KOPT-K1 (cell line): ENCODE data around the gene BPI.
"Not testable (repeated sequence)": the region's sequence is repeated elsewhere in the genome, so short reads cannot be mapped to it uniquely, and the experiment has no call there.

Source experiments
- H3K27ac ChIP-seq: fragments of 200-600 bp; sonication (generic); 2 replicates; pipeline ENCODE4 v1.5.1; 2016; ENCODE audit warnings: antibody characterized with exemption, mild to moderate bottlenecking, low read depth, low read length; ENCODE audit not compliant: poor library complexity, severe bottlenecking
- H3K36me3 ChIP-seq: fragments of 200-600 bp; sonication (generic); 2 replicates; pipeline ENCODE4 v1.5.1; 2017; ENCODE audit warnings: antibody characterized with exemption, mild to moderate bottlenecking, low read length, moderate library complexity; ENCODE audit not compliant: insufficient read depth
- H3K9me3 ChIP-seq: fragments of 200-600 bp; sonication (generic); 2 replicates; pipeline ENCODE4 v1.5.1; 2017; ENCODE audit warnings: antibody characterized with exemption, low read length, mild to moderate bottlenecking; ENCODE audit not compliant: insufficient read depth, poor library complexity, severe bottlenecking

Gene BPI

DNA sequence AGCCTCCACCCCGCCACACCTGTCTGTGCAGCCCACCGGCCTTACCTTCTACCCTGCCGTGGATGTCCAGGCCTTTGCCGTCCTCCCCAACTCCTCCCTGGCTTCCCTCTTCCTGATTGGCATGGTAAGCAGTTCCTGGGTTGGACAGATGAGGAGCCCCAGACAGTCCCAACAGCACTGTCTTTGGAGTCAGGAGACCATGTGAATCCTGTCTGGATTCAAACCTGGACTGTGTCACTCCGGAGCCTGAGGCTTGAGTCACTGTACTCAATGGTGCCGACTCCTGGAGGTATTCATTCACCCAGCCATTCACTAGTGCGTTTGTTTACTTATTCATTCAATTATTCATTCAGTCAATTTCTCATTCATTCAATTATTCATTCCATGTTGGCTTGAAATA lies 22.4 kb downstream of the BPI start:
- no peak overlapping the region for H3K27ac ChIP-seq
- H3K9me3 ChIP-seq = no peaks in the 10 kb centered on the region
- no peaks in the 10 kb centered on the region for H3K36me3 ChIP-seq

DNA sequence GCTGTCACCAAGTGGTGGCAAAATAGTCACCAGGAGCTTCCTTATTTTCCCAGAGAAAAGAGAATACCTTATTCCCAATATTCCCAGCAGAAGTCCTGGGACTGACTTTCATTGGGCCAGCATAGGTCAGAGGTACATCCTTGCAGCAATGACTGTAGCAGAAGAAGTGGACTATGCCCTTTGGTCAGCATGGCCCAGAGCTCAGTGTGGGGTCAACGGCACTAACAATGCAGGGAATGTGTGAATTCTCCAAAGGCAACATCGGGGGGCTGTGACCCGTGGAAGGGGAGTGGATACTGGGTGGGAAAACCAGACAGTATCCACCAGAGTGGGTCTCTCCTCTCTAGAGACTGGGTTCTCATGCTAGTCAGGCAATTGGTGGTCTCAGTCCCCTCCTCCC lies 26.7 kb downstream of the BPI start:
- H3K36me3 ChIP-seq = no peaks in the 10 kb centered on the region
- no peaks in the 10 kb centered on the region for H3K9me3 ChIP-seq
- H3K27ac ChIP-seq = no peak overlapping the region

DNA sequence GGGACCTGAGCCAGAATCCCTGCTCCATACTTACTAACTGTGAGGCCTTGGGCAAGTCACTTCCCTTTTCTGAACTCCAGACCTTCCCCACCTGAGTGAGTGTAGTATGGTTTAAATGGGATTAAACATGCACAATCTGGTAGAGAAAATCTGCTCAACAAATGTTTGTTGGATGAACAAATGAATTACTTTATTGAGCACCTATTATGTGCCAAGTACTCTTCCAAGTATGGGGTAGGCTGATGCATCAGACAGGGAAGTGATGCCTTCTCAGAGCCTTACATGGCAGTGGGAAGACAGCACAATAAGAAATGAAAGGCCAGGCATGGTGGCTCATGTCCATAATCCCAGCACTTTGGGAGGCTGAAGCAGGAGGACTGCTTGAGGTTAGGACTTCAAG lies 27.3 kb downstream of the BPI start:
- no peak overlapping the region for H3K27ac ChIP-seq
- H3K9me3 ChIP-seq = no peaks in the 10 kb centered on the region
- no peaks in the 10 kb centered on the region for H3K36me3 ChIP-seq

DNA sequence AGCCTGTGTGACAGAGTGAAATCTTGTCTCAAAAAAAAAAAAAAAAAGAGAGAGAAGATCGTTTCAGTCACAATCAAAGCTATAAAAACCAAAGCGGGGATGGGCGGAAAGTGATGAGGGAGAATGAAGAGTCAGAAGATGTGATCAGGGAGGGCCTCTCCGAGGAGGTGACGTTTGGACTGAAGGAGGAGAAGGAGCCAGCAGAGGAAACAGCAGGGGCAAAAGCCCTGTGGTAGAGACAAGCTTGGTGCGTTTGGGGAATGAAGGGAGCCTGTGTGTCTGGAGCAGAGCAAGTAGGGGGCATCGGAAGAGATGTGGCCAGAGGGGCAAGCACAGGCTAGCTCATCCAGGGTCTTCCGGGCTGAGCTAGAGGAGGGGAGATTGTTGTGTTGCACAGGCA lies 27.9 kb downstream of the BPI start:
- no peaks in the 10 kb centered on the region for H3K9me3 ChIP-seq
- no peak overlapping the region for H3K27ac ChIP-seq

DNA sequence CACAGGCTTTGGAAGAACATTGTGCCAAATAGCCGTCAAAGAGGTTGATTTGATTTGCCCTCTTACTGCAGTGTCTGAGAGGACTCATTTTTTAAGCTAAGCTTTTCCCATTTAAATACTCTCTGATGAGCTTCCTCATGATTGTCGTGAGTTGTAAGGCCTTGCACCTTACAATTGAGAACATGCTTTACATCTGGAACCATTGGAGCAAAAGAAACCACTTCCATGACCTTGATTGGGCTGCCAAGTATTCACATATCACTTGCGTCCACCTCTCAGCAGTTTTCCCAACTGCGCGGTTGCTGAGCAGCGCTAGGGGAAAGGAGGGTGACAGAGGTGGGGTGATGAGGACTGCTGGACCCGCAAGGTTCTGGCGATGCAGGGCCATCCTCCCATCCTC lies 30.1 kb downstream of the BPI start:
- H3K27ac ChIP-seq = no peak overlapping the region
- peaks cover 8% of the 10 kb centered on the region for H3K9me3 ChIP-seq

More for the DNA sequence above, 27.9 kb downstream of the BPI start:
- no peaks in the 10 kb centered on the region for H3K36me3 ChIP-seq

DNA sequence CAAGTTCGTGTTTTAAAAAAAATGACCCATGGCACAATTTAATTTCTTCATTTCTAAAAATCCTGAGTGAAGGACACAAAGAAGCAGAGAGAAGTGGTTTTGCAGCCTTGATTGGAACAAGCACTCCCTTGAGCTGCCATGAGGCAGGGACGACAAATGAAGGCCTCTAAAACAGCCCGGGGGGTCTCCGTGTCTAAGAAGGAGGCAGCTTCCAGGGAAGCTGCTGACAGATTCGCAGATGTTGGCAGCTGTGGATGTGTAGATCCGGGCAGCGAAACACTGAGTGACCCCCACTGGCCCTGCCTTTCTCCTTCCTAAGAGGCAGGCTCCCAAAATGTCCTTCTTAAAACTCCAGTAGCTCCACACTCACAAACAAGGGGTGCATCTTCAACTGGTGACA lies 32.8 kb downstream of the BPI start:
- H3K36me3 ChIP-seq = no peaks in the 10 kb centered on the region
- peaks cover 8% of the 10 kb centered on the region for H3K9me3 ChIP-seq
- H3K27ac ChIP-seq = no peak overlapping the region

More for the DNA sequence above, 30.1 kb downstream of the BPI start:
- H3K36me3 ChIP-seq = no peaks in the 10 kb centered on the region

DNA sequence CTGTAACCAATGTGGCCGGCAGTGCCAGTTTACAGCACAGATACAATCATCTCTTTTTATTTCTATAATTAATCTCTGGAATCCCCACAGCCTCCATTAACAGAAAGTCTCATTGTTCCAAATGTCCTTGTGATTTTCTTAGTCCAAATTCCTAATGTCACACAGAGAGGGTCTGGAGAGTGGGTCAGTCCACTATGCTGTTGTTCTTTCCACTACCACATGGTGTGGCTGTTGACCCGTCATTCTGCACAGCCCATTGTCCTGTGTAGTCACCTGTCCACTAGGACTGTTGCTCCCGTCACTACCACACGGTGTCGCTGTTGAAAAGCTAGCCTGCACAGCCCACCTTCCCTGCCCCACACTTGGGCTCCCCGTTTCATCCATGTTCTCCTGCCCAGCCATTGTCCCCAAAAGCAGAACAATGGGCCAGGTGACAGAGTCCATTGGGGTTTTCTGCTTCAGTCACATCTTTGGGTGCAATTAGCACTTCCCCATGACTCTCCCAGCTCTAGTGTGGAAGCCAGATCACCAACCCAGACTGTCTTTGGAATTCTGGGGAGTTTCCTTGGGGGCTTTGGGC lies 33.7 kb downstream of the BPI start:
- Histone ChIP-seq H3K36me3 (no peaks in the 10 kb centered on the region), H3K9me3 (peaks cover 8% of the 10 kb centered on the region), H3K27ac (no peak overlapping the region)

DNA sequence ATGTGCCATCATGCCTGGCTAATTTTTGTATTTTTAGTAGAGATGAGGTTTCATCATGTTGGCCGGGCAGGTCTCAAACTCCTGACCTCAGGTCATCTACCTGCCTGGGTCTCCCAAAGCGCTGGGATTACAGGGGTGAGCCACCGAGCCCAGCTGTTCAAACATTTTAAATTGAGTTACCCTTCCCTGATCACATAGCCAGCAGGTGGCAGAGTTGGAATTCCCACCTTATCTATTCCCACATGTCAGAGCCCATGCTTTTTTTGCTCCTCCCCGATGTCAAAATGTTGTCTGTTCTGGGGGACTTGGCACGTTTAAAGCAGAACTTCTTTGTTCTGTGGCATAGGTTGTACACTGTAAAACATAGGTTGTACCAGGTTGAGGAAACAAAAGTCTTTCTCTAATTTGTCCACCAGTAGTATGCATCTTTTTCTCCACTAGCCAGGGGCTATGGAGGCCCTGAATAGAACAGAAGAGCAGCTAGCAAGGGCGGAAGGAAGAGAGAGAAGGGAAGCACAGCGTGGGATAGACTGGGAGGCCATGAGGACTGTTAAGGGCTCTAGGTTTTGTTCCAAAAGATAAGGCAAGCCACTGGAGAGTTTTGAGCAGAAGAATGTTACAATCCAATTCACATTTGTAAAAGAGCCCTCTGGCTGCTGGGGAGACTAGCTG lies 35.0 kb downstream of the BPI start:
- no peak overlapping the region for H3K27ac ChIP-seq
- peaks cover 8% of the 10 kb centered on the region for H3K9me3 ChIP-seq
- no peaks in the 10 kb centered on the region for H3K36me3 ChIP-seq

DNA sequence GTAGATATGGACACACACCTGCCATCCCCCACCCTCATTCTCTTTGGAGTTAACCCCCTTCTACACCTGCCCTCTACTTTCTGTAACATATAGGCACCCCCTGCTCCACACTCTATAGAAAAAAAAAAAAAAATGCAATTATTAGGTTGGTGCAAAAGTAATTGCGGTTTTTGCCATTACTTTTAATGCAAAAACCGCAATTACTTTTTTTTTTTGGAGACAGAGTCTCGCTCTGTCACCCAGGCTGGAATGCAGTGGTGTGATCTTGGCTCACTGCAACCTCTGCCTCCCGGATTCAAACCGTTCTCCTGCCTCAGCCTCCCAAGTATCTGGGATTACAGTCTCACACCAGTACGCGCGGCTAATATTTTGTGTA lies 35.6 kb downstream of the BPI start:
- not testable (repeated sequence) for H3K36me3 ChIP-seq, H3K27ac ChIP-seq

DNA sequence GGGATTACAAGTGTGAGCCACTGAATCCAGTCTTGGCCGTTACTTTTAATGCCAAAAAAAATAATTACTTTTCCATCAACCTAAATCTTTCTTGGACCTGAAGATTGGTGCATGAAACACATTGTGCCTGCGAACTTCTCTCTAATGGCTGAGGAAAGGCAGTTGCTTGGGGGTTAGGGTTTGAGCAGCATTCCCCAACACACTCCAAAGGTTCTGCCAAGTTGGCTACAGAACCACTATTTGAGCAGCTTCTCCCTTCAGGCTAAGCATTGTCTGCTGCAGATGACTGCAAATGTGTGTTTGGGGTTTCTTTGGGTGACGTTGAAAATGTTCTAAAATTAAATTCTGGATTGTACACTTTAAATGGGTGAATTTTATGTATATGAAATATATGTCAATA lies 36.0 kb downstream of the BPI start:
- H3K27ac ChIP-seq = no peak overlapping the region
- H3K9me3 ChIP-seq = peaks cover 8% of the 10 kb centered on the region
- no peaks in the 10 kb centered on the region for H3K36me3 ChIP-seq

More for the DNA sequence above, 35.6 kb downstream of the BPI start:
- not testable (repeated sequence) for H3K9me3 ChIP-seq

DNA sequence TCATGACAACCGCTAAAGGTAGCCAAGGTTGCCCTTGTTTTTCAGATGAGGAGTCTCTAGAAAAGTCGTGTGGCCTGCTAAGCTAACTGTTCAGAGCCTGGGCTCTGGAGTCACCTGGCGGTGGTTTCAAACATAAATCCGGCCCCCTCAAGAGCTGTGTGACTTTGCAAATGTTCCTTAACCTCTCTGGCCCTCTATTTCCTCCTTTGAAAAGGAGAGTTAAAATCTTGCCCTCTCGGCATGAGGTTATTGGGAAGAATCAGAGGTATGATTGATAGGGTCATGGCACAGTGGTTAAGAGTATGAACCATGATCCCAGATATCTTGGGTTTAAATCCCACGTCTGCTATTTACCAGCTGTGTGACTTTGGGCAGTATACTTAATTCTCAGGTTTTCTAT lies 36.7 kb downstream of the BPI start:
- H3K9me3 ChIP-seq = peaks cover 8% of the 10 kb centered on the region
- H3K36me3 ChIP-seq = no peaks in the 10 kb centered on the region
- H3K27ac ChIP-seq = no peak overlapping the region

DNA sequence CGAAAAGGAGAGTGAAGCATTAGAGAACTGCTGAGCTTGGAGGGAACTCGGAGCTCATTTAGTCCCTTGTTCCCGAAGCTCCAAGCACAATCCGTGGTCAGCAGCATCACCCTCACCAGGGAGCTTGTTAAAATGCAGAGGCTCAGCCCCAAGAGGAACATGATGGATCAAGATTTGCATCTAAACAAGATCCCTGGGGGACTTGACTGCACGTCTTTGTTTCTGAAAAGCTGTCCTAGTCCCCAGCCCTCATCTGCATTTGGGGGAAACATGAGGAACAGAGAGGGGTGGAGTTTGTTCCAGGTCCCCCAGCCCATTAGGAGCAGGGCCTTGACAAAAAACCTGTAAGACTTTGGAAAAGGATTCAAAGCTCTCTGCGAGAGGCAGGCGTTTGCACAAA lies 38.3 kb downstream of the BPI start:
- H3K27ac ChIP-seq = no peak overlapping the region
- no peaks in the 10 kb centered on the region for H3K36me3 ChIP-seq
- H3K9me3 ChIP-seq = peaks cover 8% of the 10 kb centered on the region

DNA sequence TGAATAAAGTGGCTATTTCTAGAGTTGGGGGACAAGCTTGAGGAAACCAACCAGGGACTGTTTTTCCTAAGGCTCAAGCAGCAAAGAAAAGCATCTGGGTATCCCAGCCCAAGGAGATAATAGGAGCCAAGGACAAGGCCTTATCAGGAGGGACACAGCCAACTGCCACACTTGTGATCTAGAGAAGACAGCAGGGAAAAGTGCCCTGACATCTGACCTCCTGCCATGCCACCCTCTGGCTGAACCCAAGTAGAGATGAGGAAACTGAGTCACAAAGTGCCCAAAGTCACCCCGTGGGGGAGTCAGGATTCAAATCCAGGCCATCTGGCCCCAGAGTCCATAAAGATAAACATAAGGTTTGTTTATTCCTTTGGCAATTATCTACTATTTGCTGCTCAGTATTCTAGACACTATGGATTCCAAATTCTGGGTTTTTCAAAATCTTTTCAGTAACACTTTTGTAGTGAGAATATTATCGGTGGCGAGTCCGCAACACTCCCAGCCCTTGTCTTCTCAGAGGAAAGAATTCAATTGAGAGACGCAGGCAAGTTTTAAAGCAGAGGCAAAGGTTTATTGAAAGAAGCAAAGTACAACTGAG lies 38.9 kb downstream of the BPI start:
- H3K27ac ChIP-seq = no peak overlapping the region
- peaks cover 4% of the 10 kb centered on the region for H3K9me3 ChIP-seq
- H3K36me3 ChIP-seq = no peaks in the 10 kb centered on the region

DNA sequence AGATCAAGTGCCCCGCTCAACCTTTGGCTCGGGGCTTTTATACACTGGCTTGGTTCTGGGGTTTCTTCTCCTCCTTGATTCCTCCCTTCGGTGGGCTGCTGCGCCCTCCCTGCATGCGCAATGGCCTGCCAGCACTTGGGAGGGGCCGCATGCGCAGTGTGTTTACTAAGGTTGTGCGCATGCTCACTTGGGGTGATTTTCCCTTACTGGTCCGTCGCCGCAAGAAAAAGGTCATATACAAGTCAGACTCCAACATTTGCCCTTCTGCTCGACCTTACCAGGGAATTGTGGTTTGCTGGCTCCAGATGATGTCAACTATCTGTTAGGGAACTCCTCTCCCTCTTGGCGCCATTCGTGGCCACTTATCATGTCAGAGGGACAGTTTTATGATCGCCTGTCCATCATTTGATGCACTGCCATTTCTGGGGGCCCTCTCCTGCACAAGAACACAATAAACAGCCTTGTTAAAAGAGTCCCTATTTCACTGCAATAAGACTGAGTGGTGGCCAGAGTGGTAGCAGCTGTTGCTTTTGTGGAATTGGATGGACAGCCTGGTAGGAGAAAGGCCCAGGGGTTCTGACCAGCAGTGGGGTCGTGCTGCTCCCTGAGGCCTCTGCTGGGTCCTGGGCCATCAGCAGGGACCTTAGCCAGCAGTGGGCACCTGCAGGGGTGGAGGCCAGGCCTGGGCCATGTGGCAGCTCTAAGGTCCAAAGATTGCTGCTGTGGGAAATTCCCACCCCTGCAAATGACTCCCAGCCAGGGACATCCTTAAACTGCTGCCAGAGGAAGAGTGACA lies 39.6 kb downstream of the BPI start:
- Histone ChIP-seq H3K9me3 (no peaks in the 10 kb centered on the region), H3K36me3 (no peaks in the 10 kb centered on the region), H3K27ac (no peak overlapping the region)

DNA sequence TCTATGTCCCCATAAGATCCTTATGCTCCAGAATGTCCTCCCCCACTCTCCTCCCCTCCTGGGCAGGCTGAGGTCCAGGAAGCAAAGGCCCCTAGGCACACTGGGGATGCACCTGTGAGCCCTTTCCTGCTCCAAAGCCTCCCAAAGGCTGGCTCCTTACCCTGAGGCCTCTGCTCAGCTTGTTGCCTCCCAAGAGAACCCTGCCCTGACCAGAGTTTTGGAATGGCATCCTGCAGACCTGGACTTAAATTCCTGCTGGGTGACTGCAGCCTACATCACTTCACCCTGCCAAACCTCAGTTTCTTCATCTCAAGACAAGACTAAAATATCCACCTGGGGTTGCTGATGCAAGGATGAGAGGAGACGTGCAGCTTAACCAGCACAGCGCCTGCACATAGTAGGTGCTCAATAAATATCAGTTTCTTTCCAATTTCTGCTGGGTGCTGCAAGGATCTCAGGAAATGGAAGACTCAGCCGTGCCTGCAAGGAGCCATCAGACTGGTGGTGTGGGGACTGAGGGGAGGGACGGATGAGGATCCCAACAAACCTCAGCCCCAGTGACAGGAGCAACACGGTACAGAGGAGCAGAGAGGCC lies 40.2 kb downstream of the BPI start:
- Histone ChIP-seq H3K36me3 (no peaks in the 10 kb centered on the region), H3K9me3 (no peaks in the 10 kb centered on the region), H3K27ac (no peak overlapping the region)
